Muscle of back (tissue), 11 donors: ENCODE data around the gene PTGR2. TPM values are rescaled to one million over a fixed set of nuclear protein-coding genes. Genes with fewer than 3 reads are reported as not detected.
"Not testable (repeated sequence)": the region's sequence is repeated elsewhere in the genome, so short reads cannot be mapped to it uniquely, and the experiment has no call there.

Experiments
- DNase-seq, 3 donors: peaks; one replicate each; pipeline versions ENCODE4 v3.0.0 to v3.0.0-alpha.2; 2013
- polyA plus RNA-seq, 10 donors: library from polyadenylated mRNA; unstranded; fragments of 120-200 nt; gene quantifications; one replicate each; pipeline ENCODE4 v1.2.1, GENCODE V29; 2013; ENCODE audit not compliant: insufficient read length in 10 of 10

The PTGR2 gene
- polyA plus RNA-seq, 10 donors = 4.9 to 13.0 (median 7.7) TPM

GRCh38 chr14:73829526-73830431 lies 21.9 kb upstream of the PTGR2 start:
- DNase-seq = no peak

GRCh38 chr14:73833034-73833433 lies 18.6 kb upstream of the PTGR2 start:
- DNase-seq = peak in 2 of 3 donors; percentile 71 to 83

DNA sequence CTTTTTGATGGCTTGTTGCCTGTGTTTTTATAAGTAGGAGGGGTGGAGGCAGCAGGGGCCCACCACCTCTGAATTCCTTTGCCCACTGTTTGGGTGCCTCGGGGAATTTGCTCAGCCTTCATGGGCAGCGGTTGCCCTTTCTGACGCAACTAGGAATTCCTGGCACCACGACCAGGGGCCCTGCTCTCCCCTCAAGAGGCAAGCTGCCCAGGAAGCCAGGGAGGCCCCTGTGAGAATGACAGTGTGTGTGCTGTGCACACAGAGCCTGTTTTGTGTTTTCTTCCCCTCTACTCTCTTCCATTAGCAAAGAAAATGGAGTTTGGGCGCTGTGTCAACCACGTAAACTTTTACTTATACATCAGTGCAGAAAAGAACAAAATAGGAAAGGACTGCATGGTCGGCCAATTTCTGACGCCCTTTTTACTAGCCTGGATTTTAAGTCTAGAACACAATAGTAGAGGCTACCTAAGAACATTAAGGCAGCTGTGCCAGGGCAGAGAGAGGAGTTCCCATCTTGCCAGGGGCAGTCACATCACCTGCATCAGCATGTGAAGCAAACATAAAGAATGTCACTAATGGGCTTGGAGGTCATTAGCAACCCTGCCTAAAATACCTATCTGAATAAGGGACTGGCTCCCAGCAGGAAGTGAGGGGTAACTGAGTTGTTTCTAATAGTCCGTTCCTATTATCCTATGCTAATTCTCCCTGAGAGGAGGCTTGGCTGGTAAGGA lies 17.9 kb upstream of the PTGR2 start:
- DNase-seq = peak in 2 of 3 donors; percentile 46 to 71

DNA sequence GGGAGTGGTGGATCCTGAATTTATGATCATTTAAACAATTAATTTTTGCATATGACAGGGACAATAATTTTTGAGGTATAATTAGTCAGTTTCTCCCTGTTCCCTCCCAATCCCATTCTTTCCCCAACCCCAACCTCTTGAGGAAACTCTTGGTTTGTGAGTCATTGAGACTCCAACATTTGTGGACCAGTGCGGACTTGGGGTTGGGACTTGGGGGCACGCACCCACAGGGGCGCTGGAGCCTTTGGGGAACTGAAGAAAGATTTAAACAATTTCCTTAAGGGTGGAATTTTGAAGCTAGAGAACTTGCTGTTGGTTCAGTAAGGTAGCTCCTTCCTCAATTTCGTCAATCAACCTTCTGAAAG lies 17.4 kb upstream of the PTGR2 start:
- no peak for DNase-seq

GRCh38 chr14:73838293-73839034 lies 13.2 kb upstream of the PTGR2 start:
- not testable (repeated sequence) for DNase-seq

GRCh38 chr14:73842201-73842600 lies 9.4 kb upstream of the PTGR2 start:
- DNase-seq = no peak

GRCh38 chr14:73842851-73843250 lies 8.8 kb upstream of the PTGR2 start:
- DNase-seq = no peak

DNA sequence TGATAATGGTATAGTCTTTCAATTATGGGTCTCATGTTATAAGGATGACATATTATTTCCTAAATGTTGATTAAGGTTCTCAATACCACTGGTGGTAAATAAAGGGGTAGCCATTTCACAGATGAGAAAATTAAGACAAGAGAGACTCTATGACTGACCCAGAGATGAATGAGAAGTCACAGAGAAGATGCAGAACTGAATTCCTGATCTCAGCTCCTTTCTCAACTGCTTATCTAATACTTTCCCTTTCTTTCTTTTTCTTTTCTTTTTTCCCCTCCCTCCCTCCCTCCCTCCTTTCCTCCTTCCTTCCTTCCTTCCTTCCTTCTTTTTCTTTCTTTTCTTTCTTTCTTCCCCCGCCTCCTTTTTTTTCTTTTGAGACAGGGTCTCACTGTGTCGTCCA lies 8.3 kb upstream of the PTGR2 start:
- no peak for DNase-seq

DNA sequence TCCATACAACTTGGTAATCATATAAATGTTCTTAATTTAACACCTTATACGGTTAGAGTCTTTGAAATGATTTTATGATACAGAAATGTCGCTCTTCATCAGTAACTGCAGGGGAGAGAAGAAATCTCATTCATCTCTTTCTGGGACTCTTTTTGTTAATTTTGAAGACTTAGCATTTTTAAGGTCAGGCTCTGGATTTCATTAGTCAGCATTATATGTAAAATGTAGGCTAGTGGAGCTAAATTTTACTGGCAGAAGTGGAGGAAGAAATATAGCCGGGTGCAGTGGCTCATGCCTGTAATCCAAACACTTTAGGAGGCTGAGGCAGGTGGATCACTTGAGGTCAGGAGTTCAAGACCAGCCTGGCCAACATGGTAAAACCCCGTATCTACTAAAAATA lies 4.7 kb upstream of the PTGR2 start:
- no peak for DNase-seq

GRCh38 chr14:73851000-73851399 lies 631 bp upstream of the PTGR2 start:
- no peak for DNase-seq

DNA sequence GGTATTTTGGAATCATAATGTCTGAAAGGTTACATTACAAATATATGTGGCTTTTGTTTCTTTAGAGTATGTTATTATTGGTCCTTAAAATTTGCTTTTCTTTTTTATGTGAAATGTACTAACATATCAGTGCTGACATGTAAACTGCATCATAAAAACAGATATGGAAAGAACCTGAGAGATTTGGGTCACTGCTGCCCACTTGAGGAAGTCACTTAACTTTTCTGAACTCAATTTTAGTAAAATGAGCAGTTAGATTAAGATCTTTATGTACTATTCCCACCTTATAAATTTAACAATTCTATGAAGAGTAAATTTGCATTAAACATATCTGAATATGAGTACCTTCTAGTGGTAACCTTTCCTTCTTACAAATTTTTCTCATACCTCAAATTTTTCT lies 7.5 kb downstream of the PTGR2 start:
- DNase-seq = peak in 1 of 3 donors; percentile 41

DNA sequence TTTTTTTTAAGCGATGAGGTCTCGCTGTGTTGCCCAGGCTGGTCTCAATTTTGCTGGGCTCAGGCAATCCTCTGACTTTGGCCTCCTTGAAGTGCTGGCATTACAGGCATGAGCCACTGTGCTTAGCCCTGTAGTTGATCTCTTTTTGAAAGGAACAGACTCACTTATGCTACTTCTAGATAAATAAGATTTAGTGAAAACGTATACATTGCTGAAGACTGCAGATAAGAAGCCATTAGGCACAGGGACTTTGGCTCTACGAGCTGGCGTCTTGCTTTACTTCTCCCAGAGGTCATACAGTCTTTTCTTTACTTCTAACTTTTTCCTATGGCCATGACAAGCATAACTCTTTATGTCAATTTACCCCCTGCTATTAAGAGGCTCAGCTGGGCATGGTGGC lies 9.4 kb downstream of the PTGR2 start:
- DNase-seq = no peak

- no peak for DNase-seq
Observed at GRCh38 chr14:73862480-73862879, 10.8 kb downstream of the PTGR2 start.

GRCh38 chr14:73863209-73863608 lies 11.6 kb downstream of the PTGR2 start:
- no peak for DNase-seq

DNA sequence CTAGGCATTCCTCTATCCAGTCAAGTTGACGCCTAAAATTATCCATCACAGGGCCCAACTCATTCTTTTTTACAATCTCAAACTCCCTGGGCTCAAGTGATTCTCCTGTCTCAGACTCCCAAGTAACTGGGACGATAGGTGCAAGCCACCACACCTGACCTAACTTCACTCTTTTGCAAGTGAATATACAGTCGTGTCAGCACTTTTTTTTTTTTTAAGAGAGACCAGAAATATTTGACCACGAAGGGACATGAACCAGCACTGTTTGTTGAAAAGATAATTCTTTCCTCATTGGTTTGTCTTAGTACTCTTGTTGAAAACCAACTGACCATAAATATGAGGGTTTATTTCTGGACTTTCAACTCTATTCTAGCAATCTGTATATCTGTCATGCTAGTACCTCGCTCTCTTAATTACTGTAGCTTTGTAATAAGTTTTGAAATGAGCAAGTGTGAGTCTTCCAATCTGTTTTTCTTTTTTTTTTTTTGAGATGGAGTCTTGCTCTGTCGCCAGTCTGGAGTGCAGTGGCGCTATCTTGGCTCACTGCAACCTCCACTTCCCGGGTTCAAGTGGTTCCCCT lies 14.0 kb downstream of the PTGR2 start:
- no peak for DNase-seq

- DNase-seq = not testable (repeated sequence)
Observed at GRCh38 chr14:73869754-73870153, 18.1 kb downstream of the PTGR2 start.

- DNase-seq = no peak
Observed at GRCh38 chr14:73870525-73871235, 19.0 kb downstream of the PTGR2 start.

DNA sequence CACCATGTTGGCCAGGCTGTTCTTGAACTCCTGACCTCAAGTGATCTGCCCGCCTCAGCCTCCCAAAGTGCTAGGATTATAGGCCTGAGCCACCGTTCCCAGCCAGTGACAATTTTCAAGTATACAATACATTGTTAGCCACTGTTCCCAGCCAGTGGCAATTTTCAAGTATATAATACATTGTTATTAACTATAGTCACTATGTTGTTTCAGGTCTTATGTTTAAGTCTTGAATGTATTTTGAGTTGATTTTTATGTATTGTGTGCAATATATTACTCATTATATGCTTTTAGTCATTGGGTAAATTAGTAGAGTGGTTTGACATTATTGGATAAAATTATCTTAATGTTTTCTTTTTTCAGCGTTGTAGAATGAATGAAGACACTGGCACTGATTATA lies 22.0 kb downstream of the PTGR2 start:
- no peak for DNase-seq

DNA sequence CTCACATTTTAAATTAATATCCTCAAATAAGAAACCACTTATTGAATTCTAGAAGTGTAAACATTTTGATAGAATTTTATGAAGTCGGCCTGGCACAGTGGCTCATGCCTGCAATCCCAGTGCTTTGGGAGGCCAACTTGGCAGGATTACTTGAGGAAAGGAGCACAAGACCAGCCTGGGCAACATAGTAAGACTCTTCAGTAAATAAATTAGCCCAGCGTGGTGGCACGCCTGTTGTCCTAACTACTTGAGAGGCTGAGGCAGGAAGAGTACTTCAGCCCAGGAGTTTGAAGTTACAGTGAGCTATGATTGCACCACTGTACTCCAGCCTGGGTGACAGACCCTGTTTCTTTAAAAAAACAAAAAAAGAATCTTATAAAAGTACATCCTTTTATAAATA lies 26.2 kb downstream of the PTGR2 start:
- DNase-seq = no peak

DNA sequence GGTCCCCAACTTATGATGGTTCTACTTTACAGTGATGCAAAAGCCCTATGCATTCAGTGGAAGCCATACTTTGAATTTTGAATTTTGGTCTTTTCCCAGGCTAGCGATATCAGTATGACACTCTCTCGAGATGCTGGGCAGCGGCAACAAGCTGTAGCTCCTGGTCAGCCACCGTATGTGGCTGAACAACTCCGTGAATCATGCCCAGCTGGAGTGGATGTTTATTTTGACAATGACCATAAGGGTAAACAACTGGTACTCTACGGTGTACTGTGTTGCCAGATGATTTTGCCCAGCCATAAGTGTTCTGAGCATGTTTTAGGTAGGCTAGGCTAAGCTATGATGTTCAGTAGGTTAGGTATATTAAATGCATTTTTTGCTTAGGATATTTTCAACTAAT lies 26.8 kb downstream of the PTGR2 start:
- DNase-seq = no peak

DNA sequence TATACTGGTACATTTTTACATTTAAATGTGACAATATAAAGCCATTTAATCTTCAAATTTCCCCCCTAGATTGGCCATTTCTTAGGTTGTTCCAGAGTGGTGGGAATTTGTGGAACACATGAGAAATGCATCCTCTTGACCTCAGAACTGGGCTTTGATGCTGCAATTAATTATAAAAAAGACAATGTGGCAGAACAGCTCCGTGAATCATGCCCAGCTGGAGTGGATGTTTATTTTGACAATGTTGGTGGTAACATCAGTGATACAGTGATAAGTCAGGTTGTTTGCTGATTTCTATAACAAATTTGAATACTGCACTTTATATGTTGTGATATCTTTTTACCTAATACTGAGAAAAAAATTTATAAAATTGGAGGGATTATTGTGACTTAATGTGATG lies 27.4 kb downstream of the PTGR2 start:
- no peak for DNase-seq
